Trophoblast cell (in vitro differentiated cells and primary cell): ENCODE data around the gene DHX34.

Experiments used
- DNase-seq, 2 donors: peaks; one replicate each; pipeline ENCODE4 v3.0.0-alpha.2; 2016
- H2AFZ ChIP-seq: 2 replicates; pipeline ENCODE4 v1.6.1; 2013; ENCODE audit warnings: low read length, moderate library complexity, mild to moderate bottlenecking; ENCODE audit not compliant: insufficient read depth, poor library complexity
- H2AK5ac ChIP-seq: 2 replicates; pipeline ENCODE4 v1.6.1; 2013; ENCODE audit warnings: mild to moderate bottlenecking, low read length
- H2BK120ac ChIP-seq: 2 replicates; pipeline ENCODE4 v1.6.1; 2013; ENCODE audit warnings: low read length, mild to moderate bottlenecking, moderate library complexity; ENCODE audit not compliant: insufficient read depth, poor library complexity
- H2BK12ac ChIP-seq: 2 replicates; pipeline ENCODE4 v1.6.1; 2013; ENCODE audit warnings: mild to moderate bottlenecking, low read length, moderate library complexity
- H2BK5ac ChIP-seq: 2 replicates; pipeline ENCODE4 v1.6.1; 2013; ENCODE audit warnings: low read length, low read depth, moderate library complexity, mild to moderate bottlenecking; ENCODE audit not compliant: poor library complexity
- H3K14ac ChIP-seq: 2 replicates; pipeline ENCODE4 v1.6.1; 2013; ENCODE audit warnings: mild to moderate bottlenecking, low read length
- H3K18ac ChIP-seq: 2 replicates; pipeline ENCODE4 v1.6.1; 2013; ENCODE audit warnings: mild to moderate bottlenecking, low read length
- H3K23ac ChIP-seq: 2 replicates; pipeline ENCODE4 v1.6.1; 2013; ENCODE audit warnings: low read length
- H3K27ac ChIP-seq: 2 replicates; pipeline ENCODE4 v1.5.1; 2013; ENCODE audit warnings: low read depth, mild to moderate bottlenecking, inconsistent platforms, low read length, moderate library complexity
- H3K27me3 ChIP-seq: 2 replicates; pipeline ENCODE4 v1.6.1; 2013; ENCODE audit warnings: inconsistent platforms, mild to moderate bottlenecking, low read length, moderate library complexity; ENCODE audit not compliant: insufficient read depth
- H3K36me3 ChIP-seq, 2 experiments: 1 replicate in 1 of 2; 2 replicates in 1 of 2; pipeline ENCODE4 v1.6.1; 2013; ENCODE audit warnings: low read length in 2 of 2, mild to moderate bottlenecking in 2 of 2, moderate library complexity in 1 of 2; ENCODE audit not compliant: insufficient read depth in 2 of 2, control insufficient read depth in 1 of 2
- H3K4ac ChIP-seq: 2 replicates; pipeline ENCODE4 v1.6.1; 2013; ENCODE audit warnings: low read depth, mild to moderate bottlenecking, low read length, moderate library complexity
- H3K4me1 ChIP-seq, 2 experiments: 1 replicate in 1 of 2; 2 replicates in 1 of 2; pipeline ENCODE4 v1.6.1; 2013; ENCODE audit warnings: low read length in 2 of 2, mild to moderate bottlenecking in 2 of 2, moderate library complexity in 1 of 2; ENCODE audit not compliant: insufficient read depth in 2 of 2, control insufficient read depth in 1 of 2
- H3K4me2 ChIP-seq: 2 replicates; pipeline ENCODE4 v1.6.1; 2013; ENCODE audit warnings: inconsistent platforms, mild to moderate bottlenecking, low read length, moderate library complexity
- H3K4me3 ChIP-seq: 2 replicates; pipeline ENCODE4 v1.5.1; 2013; ENCODE audit warnings: mild to moderate bottlenecking, low read depth, low read length, inconsistent platforms
- H3K79me1 ChIP-seq: one replicate; pipeline ENCODE4 v1.6.1; 2013; ENCODE audit warnings: low read length
- H3K79me2 ChIP-seq: 2 replicates; pipeline ENCODE4 v1.6.1; 2013; ENCODE audit warnings: low read length, mild to moderate bottlenecking; ENCODE audit not compliant: control insufficient read depth, insufficient read depth, poor library complexity
- H3K9ac ChIP-seq: 2 replicates; pipeline ENCODE4 v1.6.1; 2013; ENCODE audit warnings: mild to moderate bottlenecking, low read length
- H3K9me3 ChIP-seq: 2 replicates; pipeline ENCODE4 v1.6.1; 2013; ENCODE audit warnings: low read depth, mild to moderate bottlenecking, control low read depth, inconsistent platforms, low read length; ENCODE audit not compliant: insufficient read depth
- H4K12ac ChIP-seq: 2 replicates; pipeline ENCODE4 v1.6.1; 2013; ENCODE audit warnings: low read depth, mild to moderate bottlenecking, low read length, moderate library complexity
- H4K8ac ChIP-seq: 2 replicates; pipeline ENCODE4 v1.6.1; 2013; ENCODE audit warnings: low read depth, mild to moderate bottlenecking, low read length, moderate library complexity
- H4K91ac ChIP-seq: one replicate; pipeline ENCODE4 v1.6.1; 2013; ENCODE audit warnings: low read depth, mild to moderate bottlenecking, low read length, moderate library complexity
- WGBS: extraction: QIAGEN DNeasy Blood & Tissue Kit; methylation state at CpG from one replicate; pipeline ENCODE4 v1.1.7; 2013; ENCODE audit warnings: missing lambda C conversion rate; ENCODE audit not compliant: insufficient read length, insufficient coverage; ENCODE audit errors: extremely low coverage; 5-methylcytosine and 5-hydroxymethylcytosine counted together

The DHX34 gene

DNA sequence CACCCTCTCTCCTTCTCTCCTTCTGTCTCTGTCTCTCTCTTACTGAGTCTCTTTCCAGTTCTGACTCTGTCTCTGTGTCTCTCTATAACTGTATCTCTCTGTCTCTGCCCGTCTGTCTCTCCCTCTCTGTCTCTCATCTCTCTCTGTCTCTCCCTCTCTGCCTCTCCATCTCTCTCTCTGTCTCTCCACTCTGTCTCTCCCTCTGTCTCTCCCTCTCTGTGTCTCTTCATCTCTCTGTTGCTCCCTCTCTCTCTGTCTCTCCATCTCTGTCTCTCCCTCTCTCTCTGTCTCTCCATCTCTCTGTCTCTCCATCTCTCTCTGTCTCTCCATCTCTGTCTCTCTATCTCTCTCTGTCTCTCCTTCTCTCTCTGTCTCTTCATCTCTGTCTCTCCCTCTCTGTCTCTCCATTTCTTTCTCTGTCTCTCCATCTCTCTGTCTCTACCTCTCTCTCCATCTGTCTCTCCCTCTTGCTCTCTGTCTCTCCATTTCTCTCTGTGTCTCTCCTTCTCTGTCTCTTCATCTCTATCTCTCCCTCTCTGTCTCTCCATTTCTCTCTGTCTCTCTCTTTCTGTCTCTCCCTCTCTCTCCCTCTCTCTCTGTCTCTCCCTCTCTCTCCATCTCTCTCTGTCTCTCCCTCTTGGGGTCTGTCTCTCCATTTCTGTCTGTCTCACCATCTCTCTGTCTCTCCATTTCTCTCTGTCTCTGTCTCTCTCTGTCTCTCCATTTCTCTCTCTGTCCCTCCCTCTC lies 73.5 kb downstream of the DHX34 start:
- Histone ChIP-seq H4K8ac (no peak overlapping the region), H2BK12ac (no peak overlapping the region), H3K27ac (no peak overlapping the region), H2AFZ (no peak overlapping the region), H3K4me2 (no peak overlapping the region), H3K79me1 (no peaks in the 10 kb centered on the region), H3K4me3 (no peak overlapping the region), H3K27me3 (peaks cover 53% of the 10 kb centered on the region), H3K4ac (no peak overlapping the region), H2AK5ac (no peak overlapping the region), H3K9ac (no peak overlapping the region), H4K91ac (no peak overlapping the region), H2BK5ac (no peak overlapping the region), H3K36me3 (no peaks in the 10 kb centered on the region), H3K18ac (no peak overlapping the region), H4K12ac (no peak overlapping the region), H2BK120ac (no peak overlapping the region), H3K14ac (no peak overlapping the region), H3K79me2 (no peaks in the 10 kb centered on the region), H3K9me3 (no peaks in the 10 kb centered on the region), H3K4me1 (peaks cover 0 to 11% of the 10 kb centered on the region in 2 experiments), H3K23ac (no peak overlapping the region)
- no peak for DNase-seq
- WGBS, result no CpG with 5 or more reads among the region's 1 CpG

DNA sequence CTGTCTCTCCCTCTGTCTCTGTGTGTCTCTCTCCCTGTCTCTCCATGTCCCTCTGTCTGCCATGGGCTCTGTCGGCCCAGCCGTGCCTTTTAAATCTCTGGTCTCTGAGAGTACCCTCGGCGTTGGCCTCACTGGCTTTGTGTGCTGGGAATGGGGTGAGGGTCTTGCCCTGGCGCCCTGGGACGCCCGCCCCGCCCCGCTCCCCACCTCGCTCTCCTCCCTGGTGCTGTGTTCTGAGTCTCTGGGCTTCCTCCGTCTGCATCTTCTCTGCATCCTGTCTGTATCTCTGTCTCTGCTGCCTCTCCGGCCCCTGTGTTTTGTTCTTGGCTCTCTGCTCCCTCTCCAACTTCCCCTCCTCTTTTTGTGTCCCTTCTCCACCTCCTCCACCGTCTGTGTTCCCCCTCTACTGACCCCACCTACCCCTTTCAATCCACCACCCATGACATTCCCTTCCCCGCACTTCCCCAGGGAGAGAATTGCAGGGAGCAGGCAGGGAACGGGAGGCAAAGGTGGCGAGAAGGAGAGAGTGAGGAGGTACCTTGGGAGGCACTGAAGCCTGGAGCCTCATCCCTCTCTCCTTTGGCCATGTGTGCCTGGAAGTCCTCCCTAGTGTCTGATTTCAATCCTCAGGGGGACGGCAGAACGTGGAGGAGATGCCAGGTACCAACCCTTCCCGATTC lies 74.2 kb downstream of the DHX34 start:
- Histone ChIP-seq H3K4me1 (peaks cover 2 to 15% of the 10 kb centered on the region in 2 experiments), H3K9me3 (no peaks in the 10 kb centered on the region), H2BK5ac (no peak overlapping the region), H3K27ac (no peak overlapping the region), H4K8ac (no peak overlapping the region), H3K14ac (no peak overlapping the region), H3K23ac (no peak overlapping the region), H3K4me2 (no peak overlapping the region), H3K4me3 (no peak overlapping the region), H3K79me2 (no peaks in the 10 kb centered on the region), H3K4ac (no peak overlapping the region), H3K9ac (no peak overlapping the region), H2AFZ (no peak overlapping the region), H3K79me1 (no peaks in the 10 kb centered on the region), H3K27me3 (peaks cover 45% of the 10 kb centered on the region), H2BK120ac (no peak overlapping the region), H3K18ac (no peak overlapping the region), H3K36me3 (no peaks in the 10 kb centered on the region), H4K12ac (no peak overlapping the region), H2BK12ac (no peak overlapping the region), H4K91ac (no peak overlapping the region), H2AK5ac (no peak overlapping the region)
- DNase-seq, result no peak
- WGBS, result no CpG with 5 or more reads among the region's 19 CpGs

DNA sequence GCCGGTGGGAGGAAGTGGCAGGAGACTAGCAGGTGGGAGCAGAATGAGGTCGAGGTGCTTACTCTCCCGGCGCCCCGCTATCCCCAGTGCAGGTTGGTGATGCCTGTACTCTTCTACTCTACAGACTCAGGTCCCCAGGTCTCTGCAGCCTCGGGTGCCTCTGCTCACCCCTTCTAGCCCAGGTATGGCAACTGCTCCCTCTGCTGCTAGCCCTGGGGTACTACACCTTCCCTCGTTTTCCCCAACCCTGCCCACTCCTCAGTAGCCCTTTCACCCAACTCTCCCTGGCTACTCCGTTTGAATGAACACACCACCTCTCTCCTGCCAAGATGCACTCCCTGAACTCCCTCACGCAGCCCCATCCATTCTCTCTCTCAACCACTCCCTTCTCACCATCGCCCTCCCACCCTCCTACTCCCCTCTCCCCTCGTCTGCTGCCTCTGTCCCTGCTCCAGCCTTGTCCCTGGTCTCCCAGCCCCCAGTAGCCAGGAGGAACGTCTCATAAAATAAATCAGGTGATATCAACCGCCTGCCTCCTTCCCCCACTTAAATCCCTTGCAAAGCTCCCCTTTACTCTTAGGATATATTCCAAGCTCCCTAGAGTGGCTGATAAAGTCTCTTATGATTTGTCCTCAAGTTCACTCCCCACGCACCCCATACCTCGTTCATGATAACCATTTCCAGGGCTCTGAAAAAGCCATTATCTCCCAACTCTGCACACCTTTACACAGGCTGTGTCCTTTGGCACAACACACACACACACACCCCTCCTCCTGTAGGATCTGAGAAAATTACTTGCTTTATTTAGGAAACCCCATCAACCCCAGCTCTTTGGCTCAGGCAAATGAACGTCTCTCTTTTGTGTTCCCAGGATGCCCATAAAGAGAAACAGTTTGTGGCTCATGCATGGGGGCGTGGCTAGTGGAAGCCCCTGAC lies 78.4 kb downstream of the DHX34 start:
- no peaks in the 10 kb centered on the region for H3K9me3 ChIP-seq
- H2BK5ac ChIP-seq, result no peak overlapping the region
- H3K14ac ChIP-seq, result no peak overlapping the region
- no peak overlapping the region for H2AFZ ChIP-seq
- H4K12ac ChIP-seq, result no peak overlapping the region
- H2AK5ac ChIP-seq, result no peak overlapping the region
- no peak overlapping the region for H4K8ac ChIP-seq
- H2BK120ac ChIP-seq, result no peak overlapping the region
- H3K27me3 ChIP-seq, result peaks cover 22% of the 10 kb centered on the region
- no peaks in the 10 kb centered on the region for H3K79me2 ChIP-seq
- no CpG with 5 or more reads among the region's 17 CpGs for WGBS
- H3K4ac ChIP-seq, result no peak overlapping the region
- peak overlapping the region; percentile 25 for H3K4me2 ChIP-seq
- no peak overlapping the region for H3K4me3 ChIP-seq
- DNase-seq, result peak in 1 of 2 donors; percentile 69
- no peak overlapping the region for H3K27ac ChIP-seq
- H3K23ac ChIP-seq, result no peak overlapping the region
- H3K4me1 ChIP-seq, result peaks cover 2 to 16% of the 10 kb centered on the region in 2 experiments
- no peak overlapping the region for H3K18ac ChIP-seq
- no peak overlapping the region for H3K9ac ChIP-seq
- H3K79me1 ChIP-seq, result no peaks in the 10 kb centered on the region
- no peak overlapping the region for H4K91ac ChIP-seq
- H2BK12ac ChIP-seq, result no peak overlapping the region
- no peaks in the 10 kb centered on the region for H3K36me3 ChIP-seq

DNA sequence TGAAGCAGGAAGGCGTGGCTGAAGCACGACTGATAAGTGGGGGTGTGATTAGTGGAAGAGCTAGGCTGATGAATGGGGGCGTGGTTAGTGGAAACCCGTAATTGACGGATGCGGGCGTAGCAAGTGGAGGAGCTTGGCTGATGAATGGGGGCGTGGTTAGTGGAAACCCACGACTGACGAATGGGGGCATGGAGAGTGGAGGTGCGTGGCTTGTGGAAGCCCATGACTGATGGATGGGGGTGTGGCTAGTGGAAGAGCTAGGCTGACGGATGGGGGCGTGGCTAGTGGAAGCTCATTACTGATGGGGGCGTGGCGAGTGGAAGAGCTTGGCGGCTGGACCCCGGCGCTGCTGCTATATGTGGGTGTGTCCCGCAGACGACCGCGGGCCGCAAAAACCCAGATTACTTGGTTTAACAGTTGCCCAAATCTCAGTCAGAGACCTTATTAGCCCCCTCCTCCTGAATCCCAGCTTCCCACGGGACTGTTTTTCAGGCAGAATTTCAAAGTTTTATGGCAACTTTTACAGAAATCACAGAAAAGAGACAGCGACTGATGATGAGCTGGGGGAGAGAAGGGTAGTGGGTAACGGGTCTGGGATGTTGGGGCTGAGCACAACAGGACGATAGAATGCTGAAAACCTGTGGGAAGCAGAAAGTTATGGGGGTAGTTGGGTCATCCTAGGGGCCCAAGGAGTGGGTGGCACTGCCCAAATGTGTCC lies 79.2 kb downstream of the DHX34 start:
- Histone ChIP-seq H3K18ac (no peak overlapping the region), H3K79me1 (no peaks in the 10 kb centered on the region), H4K8ac (no peak overlapping the region), H3K14ac (no peak overlapping the region), H4K12ac (no peak overlapping the region), H2BK120ac (no peak overlapping the region), H3K36me3 (no peaks in the 10 kb centered on the region), H3K4me3 (no peak overlapping the region), H3K4ac (no peak overlapping the region), H3K9ac (no peak overlapping the region), H4K91ac (no peak overlapping the region), H3K4me1 (peaks cover 2 to 16% of the 10 kb centered on the region in 2 experiments), H3K27me3 (peaks cover 17% of the 10 kb centered on the region), H3K23ac (no peak overlapping the region), H2BK5ac (no peak overlapping the region), H2BK12ac (no peak overlapping the region), H3K4me2 (peak overlapping the region; percentile 25), H2AFZ (no peak overlapping the region), H3K79me2 (no peaks in the 10 kb centered on the region), H3K27ac (no peak overlapping the region), H3K9me3 (no peaks in the 10 kb centered on the region), H2AK5ac (no peak overlapping the region)
- peak; percentile 46 to 48 for DNase-seq
- no CpG with 5 or more reads among the region's 27 CpGs for WGBS
